ENCODE data around the gene DCBLD1.
"Not testable (repeated sequence)": the region's sequence is repeated elsewhere in the genome, so short reads cannot be mapped to it uniquely, and the experiment has no call there.

Gene DCBLD1

DNA sequence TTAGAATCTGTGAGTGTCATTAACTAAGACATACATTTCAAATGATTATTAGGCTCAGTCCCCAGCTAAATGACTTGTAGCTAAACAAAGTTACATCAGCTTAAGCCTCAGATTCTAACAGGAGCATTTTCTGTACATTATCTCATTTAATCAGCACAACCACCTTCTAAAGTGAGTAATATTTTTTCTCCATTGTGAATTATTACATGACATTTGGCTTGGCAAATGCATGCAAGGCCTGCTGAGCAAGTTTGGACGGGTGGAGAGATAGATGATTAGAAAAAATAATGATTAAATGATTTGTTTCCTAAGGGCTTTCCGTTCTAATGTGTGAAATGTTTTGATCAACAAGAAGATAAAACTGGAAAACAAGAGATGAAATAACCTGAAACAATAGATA is 20.7 kb downstream of the DCBLD1 start:
- no peak for DNase-seq

DNA sequence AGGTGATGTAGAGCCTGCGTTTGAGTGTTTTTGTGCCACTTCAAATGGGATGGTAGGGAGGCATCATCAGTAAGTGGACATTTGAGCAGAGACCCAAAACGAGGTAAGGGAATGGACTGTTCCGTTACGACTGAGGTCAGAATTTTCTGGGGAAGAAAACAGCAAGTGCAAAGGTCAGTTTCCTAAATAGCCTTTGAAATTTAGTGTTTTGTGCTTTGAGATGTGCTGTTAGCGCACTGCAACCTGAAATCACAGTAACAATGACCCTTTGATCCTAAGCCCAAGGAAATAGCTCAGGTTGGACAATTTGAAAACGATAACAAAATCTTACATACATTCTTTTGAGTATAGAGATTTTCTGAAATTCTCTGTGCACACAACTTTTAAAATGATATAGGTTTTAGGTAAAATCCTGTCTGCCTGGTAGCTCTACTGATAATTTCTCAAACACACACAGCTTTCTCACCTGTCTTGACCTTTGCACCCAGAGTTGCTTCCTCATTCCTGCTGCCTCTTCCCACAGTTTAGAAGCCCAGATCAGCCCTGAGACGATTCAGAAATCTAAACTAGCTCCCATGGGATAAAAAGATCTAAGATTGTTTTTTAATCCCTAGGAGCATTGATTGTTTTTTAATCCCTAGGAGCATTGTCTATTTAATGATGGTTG is 22.1 kb downstream of the DCBLD1 start:
- DNase-seq: no peak

DNA sequence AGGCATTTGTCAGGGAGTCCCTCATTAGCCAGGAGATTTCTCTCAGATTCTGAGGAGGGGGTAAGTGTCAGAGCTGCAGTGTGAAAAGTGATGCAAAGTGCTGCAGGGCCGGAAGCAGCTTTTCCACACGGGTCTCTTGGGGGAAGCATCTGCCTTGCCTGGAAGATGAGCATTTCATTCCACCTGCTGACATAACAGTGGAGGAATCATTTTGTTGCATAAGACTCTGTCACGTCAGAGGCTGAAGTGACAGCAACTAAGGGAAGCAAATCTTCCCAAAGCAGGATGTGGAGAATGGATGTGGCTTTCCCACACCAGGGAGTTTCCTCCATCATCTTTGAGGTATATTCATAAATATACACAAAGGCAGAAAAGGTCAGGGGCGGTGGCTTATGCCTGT is 22.8 kb downstream of the DCBLD1 start:
- no peak for DNase-seq

DNA sequence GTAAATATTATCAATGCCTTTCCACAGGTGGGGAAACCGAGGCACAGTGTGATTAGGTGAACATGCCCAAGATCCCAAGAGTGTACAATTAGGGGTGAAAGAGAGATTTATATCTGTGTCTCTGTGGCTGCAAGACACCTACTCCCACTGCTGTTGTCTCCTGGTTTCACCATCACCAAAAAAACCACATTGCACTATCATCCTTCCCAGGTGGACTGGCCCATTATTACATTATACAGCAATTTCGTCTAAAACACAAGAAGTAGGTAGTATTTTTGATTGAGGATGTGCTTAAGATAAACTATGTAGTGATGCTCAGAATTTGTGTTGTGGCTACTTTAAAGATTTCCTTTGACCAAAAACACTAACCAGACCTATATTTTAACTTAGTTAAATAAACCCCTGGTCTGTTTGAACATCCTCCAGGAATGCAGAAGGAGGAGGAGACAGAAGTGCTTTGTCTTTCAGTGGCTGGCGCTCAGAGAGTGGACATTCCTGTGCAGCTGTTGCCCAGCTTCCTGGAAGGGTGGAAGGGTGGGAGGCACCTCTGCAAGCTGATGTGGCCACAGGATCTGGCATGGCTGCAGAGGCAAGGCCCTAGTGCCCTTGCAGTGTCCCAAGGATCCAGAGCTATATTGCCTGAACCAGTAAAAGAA is 23.8 kb downstream of the DCBLD1 start:
- no peak for DNase-seq

DNA sequence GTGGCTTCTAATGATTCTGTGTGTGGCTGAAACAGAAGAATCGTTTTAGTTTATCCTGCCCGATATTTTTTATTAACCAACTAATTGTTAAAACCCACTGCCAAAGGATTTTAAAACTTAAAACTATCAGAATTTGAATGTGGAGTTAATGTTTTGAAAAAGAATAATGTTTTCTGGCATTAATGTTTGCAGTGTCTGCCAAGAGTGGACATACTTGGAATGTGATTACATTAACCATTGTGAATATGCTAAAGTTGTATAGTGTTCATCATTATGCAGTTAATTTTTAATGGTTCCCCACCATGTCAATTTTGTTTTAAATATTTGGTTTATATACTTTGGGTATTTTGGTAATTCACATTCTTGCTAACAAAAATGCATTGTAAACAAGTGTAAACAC is 24.4 kb downstream of the DCBLD1 start:
- DNase-seq: no peak

DNA sequence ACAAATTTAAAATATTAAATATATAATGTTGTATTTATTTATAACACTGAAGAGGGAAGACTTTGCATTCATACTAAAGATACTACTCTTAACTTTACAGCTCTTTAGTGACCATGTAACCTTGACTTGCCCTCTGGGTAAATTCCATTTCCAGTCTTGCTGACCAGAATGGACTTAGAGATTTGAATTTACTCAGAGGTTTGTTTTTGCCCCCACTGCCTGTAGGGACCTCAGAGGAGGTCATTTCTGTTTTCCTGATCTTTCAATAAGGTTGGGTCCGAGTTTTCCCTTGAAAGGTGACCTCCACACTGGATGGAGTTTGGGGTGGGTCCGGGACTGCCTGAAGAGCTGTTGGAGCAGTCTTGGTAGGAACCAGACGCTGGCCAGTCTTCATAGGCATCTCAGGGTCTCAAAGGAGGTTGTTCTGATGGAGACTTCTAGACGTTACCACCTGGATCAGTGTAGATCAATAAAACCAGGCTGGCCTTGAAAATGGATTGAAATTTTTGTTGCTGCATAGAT is 26.0 kb downstream of the DCBLD1 start:
- DNase-seq: no peak

DNA sequence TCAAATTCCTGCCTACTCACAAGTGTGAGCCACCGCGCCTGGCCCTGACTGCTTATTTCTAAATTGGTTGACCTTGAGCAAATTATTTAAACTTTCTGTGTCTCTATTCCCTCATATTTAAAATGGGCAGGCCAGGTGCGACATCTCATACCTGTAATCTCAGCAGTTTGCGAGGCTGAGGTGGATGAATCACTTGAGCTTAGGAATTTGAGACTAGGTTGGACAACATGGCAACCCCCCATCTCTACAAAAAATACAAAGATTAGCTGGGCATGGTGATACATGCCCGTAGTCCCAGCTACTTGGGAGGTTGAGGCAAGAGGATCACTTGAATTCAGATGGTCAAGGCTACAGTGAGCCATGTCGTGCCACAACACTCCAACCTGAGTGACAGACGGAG is 26.5 kb downstream of the DCBLD1 start:
- DNase-seq: no peak

DNA sequence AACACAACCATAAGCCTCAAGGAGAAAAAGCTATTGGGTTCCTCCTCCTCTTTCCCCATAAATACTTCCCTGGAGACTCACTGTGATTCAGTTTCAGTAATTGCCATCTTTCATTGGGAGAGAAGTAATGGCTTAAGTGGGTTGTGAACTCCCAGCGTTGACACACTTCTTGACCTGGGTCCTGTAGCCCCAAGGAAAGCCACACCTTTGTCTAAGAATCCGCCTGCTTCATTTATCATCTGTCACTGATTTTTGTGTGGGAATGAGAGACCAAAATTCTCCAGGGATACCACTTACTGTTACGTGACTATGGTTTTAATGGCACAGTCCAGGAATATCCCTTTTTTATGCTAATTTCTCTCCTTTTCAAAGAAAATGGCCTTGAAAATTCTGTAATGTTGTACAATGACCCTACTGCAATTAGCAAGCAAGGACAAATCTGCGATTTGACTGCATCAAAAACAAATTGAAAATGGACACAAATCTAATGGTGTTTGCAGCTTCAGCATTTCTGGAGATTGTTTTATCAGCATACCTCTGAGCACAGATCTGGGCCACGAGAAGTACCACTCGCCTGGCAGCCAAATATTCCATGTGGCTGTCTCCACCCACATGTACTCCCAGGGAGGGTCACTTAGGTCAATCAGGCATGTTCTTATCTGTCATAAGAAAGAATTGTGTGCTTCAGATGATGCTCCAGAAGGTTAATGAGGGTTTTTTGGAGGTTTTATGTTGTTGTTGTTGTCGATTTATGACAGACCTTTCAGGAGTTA is 29.8 kb downstream of the DCBLD1 start:
- DNase-seq: no peak

DNA sequence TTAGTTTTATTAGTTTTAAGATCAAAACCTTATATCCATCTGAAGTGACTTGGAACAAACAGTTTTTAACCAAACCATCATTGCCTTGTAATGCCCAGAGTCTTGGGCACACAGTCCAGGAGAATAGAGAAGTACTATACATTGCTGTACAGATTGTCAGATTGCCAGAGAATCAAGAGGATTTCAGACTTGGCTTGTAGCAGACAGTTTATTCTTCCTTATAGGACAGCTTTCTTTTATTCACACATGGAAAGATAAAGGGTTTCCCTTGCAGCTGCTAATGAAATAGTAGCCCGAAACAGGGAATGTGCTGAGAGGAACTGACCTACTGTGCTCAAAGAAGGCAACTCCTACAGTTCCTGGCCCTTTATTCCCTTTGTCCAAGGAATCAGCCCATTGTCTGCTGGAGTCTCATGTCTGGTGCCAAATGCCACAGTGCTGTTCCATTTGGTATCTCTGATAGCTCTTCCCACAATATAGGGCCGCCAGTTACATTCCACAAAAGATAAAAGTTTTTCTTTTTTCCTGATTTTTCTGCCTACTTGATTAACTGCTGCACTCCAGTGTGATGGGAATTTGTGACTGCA is 30.6 kb downstream of the DCBLD1 start:
- no peak for DNase-seq

DNA sequence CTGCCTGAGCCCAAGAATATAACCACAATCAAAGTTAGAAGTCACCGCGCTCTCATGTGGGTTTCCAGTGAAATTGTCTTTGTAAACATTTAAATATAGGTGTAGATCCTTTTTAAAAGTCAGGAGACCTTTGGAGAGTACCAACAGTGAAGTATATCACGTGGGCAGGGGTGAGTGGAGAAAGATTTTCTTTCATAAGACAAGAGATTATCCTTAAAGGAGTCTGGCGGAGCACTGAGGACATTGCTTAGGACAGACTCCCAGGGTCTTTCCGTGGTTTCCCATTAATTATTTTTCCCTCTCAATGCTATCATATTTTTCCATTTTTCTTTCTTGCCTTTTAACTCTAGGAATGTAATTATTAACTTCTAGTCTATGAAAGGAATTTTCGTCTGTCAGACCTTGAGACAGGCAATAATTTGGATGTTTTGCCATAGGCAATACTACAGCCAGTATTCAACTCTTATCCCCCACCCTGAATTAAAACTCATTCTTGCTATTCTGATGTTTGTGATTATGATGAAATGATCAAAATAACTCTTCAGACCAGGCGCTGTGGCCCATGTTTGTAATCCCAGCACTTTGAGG is 31.4 kb downstream of the DCBLD1 start:
- DNase-seq: no peak

DNA sequence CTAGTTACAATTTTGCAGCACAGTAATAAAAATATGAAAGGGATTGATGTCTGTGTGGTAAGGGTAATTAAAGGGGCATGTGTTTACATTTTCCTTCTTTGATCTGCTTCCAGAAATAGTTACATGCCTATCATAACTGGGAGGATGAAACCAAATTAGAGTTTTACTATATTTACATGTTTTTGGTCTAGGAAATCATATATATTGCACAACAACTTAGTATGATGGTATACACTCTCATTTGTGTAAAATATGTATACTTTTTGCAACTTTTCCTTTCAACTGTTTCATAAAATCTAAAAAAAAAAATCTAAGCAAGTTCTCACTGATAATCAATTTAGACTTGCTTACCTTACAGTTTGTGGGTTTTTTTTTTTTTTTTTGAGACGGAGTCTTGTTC is 32.2 kb downstream of the DCBLD1 start:
- DNase-seq: no peak

DNA sequence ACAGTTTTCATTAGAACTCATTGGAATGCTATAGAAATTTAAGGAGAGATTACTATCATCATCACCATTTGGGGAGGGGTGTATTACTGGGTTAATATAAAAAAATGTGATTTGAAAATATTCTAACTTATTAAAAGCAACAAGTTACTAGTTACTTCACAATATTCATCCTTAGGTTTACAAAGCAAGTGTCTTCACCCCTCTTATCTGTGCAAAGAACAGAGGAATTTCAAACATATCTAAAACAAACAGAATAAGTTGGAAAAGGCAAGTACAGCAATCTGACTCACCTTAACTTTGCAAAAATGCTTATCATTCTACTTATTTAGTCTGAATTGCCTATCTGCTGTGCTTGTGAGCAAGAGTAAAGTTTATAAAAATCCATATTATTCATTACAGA is 32.9 kb downstream of the DCBLD1 start:
- DNase-seq: no peak

DNA sequence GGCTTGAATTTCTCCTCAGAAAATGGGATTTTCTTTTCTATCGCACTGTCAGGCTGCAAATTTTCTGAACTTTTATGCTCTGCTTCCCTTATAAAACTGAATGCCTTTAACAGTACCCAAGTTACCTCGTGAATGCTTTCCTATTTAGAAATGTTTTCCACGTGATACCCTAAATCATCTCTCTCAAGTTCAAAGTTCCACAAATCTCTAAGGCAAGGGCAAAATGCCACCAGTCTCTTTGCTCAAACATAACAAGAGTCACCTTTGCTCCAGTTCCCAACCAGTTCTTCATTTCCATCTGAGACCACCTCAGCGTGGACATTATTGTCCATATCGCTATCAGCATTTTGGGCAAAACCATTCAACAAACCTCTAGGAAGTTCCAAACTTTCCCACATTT is 35.5 kb downstream of the DCBLD1 start:
- DNase-seq: not testable (repeated sequence)

DNA sequence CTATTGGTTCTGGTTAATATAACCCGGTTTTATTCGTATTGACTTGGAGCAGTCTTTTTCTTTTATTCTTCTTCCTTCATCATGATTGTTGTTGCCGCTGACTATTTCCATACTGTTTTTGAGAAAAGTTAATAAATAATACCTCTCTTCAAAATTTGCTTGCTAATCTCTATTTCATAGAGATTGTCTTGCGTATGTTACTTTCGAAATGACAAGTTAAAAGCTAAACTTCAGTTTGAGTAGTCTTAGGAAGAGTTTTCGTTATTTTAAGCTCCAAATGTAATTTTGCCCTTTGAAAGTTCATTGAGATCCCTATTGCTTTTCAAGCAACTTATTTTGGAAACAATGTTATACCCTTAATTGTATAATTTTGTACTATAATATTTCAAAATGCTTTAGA is 36.4 kb downstream of the DCBLD1 start:
- DNase-seq: no peak

DNA sequence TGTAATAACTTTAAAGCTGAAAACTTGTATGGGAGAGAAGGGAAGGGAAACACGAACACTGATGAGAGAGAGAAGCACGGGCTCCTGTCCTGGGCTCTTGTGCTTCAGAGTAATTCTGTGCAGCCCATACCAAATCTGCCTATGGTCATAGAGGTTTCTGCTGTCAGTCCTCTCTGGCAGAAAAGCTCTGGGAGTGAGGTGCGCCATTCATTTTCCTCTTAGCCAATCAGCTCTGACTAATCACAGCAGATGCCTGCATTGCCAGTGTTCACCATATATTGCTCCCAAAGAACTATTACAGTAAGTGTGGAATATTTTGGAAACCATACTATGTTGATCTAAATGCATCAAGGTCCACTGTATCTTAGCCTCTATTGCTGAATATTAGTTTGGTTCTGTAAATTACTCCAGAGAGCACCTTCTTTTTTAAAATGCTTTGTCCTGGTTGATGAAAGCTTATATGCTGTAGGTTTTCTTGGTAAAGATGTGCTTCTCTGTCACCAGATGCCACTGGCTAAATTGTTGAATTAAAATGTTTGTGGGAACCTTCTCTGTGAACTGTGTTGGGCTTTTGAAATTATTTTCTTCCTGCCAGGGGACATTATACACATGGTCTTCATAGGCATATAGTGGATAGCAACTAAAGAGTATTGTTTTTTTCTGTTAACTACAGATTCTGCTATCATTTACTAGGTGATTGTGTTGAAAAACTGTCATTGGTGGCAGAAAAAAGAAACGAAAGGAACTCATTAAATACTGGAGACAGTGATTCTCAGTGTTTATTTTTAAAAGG is 38.3 kb downstream of the DCBLD1 start:
- DNase-seq: no peak

DNA sequence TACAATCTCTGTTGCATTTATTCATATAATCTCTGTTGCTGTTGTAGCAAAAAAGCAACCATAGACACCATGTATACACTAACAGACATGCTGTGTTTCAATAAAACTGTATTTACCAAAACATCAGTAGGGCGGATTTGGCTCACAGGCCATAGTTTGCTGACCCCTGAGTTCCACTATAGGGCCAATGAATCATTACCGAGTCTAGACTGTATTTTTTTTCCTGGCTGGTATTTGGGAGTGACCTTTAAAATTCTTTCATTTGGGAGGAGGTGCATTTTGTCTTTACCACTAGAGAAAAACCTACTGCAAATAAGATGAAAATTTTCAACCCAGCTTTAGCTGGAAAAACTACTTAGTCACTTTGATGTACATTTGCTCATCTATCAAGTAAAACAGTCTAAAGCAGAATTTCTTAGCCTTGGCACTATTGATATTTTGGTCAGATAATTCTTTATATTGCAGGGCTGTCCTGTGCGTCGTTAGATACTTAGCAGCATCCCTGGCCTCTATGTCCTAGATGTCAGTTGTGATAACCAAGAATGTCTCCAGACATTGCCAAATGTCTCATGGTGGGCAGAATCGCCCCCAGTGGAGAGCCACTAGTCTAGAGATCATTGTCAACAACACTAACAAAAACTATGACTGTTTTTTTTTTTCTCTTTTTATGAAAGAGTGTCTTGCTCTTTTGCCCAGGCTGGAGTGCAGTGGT is 39.5 kb downstream of the DCBLD1 start:
- DNase-seq: no peak

DNA sequence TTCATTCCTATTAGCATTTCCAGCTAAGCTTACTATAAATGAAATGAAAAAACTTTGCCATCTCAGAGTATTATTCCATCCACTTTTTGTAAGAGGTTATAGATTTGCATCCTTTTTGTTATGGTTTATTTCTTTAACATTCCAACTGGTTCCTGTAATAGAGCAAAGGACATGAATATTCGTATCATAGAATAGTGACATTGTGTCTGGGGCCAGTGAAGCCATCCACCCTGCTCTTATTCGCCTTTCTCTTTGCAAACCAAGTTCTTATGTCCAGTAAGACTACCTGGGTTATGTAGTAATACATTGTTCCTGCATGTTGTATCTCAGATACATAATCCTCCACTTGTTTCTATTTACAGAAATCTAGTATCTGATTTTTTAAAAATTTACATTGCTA is 43.1 kb downstream of the DCBLD1 start:
- DNase-seq: no peak

DNA sequence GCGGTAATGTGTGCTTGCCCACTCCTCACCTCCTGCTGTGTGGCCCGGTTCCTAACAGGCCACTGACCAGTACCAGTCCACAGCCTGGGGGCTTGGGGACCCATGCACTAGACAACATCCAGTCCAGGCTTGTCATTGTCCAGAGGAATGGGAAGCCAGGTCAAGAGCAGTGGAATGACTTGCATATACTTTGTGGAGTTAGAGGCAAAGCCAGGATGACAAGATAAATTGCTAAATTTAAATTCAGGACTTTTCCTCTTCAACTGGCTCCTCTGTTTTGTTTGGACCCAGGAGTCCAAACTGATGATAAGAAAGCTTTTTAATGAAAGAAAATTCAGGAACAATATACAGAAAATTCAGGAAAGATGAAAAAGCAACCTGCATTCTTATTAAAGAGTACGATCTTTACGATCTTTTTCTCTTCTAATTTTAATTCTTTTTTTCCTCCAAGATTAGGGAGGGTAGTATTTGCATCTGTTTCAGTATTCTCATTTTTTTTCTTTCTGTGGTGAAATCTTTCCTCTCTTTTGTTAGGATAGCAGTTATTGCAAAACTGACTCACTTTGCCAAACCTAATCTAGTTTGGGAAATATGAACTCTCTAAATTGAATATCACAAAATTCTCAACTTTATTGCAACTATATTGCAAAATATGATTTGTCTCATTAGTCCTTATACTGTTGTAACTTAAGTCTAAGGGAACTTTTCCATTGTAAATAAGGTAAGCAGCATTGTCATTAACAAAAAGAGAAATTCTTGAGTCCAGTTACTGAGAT is 48.2 kb downstream of the DCBLD1 start:
- DNase-seq: no peak

DNA sequence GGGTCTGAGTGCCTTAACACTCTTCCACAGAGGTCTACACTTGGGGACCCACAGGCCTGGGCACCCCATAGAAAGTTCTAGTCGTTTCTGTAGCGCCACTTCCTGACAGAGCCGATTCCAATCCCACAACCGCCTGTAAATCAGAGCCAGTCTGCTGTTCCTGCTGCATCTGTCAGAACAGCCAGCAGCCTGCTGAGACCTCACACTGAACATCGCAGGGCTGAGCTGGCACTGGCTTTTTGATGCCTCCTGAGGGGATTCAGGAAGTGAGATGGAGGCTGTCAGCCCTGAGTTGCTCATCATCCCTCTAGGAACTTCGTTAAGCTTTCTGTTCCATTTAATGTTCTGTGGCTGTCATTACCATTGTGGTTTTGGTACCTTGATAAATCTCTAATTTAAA is 48.9 kb downstream of the DCBLD1 start:
- DNase-seq: no peak

DNA sequence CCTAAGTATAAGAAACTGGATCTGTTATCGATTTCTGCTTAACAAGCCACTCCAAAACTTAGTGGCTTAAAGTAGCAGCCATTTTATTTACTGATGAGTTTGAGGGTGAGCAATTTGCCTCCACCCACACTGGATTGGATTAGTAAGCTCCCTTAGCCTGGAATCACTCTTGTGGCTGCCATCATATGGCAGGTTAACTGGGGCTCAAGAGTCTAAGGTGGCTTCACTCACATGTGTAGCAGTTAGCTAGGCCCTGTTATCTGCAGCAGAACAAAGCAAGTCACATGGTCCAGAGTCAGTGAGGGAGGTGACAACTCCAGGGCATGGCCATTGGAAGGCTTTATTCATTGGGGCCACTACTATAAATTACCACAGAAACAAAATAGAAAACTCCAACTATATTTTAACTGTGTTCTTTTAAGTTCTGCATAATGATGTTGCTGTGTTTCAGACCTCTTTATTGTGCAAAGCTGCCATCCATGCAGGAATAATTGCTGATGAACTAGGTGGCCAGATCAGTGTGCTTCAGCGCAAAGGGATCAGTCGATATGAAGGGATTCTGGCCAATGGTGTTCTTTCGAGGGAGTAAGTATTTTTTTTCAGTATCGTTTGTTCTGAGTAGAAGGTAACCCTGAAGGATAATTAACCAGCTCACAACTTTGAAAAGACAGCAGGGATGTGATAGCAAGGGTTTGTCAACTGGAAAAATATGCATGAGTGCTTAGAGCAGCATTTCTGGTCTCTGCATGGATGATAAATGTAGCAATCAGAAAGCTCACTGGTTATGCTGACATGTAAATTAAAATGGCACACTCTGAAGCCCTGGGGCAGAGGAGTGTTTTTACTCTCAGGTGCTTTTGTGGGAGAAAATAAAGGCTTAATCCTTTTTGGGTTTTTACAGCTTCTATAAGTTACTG is 49.6 kb downstream of the DCBLD1 start:
- no peak for DNase-seq
